Stimulated activated CD4-positive, alpha-beta T cell treated with anti-CD3 and anti-CD28 coated beads, TNF-alpha, amount 100 ng/mL, for 1 hour (primary cell): ENCODE data around the gene AADACL3.
"Not testable (repeated sequence)": the region's sequence is repeated elsewhere in the genome, so short reads cannot be mapped to it uniquely, and the experiment has no call there.

Experiments
- DNase-seq, 3 donors: peaks; one replicate each; pipeline ENCODE4 v3.0.0-alpha.2; 2020; ENCODE audit warnings: low read depth in 3 of 3, low spot score in 1 of 3

Gene AADACL3

DNA sequence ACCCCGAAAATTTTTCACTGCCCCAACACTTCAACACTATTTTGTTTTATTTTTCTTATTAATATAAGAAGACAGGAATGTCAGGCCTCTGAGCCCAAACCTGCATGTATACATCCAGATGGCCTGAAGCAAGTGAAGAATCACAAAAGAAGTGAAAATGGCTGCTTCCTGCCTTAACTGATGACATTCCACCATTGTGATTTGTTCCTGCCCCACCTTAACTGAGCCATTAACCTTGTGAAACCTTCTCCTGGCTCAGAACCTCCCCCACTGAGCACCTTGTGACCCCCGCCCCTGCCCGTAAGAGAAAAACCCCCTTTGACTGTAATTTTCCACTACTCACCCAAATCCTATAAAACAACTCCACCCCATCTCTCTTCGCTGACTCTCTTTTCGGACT, 2.3 kb upstream of the AADACL3 start:
- DNase-seq = not testable (repeated sequence)

DNA sequence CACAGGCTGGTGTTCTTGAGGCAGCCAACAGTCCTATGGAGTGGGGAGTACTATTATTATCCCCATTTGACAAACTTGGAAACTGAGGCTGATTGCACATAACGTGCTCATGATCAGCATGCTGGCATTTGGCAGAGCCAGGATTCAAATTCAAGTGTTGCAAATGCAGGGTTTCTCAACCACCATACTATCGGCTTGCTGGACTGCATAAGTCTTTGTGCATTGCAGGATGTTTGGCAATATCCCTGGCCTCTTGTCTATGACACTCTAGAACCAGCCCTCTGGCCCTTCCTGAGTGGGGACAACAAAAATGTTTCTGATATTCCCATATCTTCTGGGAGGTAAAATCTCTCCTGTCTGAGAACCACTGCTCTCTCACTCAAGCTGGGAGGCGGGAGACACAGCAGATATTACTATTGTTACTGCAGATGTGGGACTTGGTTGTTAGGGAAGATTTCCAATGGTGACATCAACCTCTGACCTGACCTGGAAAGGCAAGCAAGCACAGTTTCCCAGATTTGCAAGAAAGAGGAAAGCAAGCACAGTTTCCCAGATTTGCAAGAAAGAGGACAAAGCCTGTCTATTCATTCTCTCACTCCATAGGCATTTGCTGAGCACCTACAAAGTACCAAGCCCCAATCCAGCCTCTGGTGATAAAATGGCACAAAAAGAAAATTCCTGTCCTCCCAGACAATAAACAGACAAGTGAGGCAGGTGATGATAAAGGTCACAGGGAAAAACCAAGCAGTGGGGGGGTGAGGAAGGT, 1.0 kb upstream of the AADACL3 start:
- DNase-seq = no peak

DNA sequence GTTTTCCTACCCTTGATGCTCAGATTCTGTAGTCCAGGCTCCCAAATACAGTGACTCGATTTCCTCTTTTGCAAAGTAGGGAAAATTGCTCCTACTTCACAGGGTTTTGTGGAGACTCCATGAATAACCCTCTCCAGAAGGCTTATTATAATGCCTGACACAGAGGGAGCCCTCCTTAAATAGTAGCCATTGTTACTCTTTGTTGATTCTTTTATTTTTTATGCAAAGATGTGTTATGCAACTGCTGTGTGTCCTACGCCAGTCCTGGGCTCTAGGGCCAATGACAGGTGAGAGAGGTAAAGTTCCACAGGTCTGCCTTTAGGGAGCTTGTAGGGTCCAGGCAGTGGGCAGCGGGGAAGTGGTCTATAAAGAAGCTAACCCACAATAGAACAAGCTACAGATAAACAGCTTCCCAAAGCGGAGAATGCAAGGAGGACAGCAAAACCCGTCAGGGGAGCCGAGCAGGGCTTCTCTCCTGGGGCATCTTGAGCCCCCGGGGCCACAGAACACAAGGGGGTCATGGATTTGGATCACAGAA, 1.5 kb downstream of the AADACL3 start:
- DNase-seq = no peak

DNA sequence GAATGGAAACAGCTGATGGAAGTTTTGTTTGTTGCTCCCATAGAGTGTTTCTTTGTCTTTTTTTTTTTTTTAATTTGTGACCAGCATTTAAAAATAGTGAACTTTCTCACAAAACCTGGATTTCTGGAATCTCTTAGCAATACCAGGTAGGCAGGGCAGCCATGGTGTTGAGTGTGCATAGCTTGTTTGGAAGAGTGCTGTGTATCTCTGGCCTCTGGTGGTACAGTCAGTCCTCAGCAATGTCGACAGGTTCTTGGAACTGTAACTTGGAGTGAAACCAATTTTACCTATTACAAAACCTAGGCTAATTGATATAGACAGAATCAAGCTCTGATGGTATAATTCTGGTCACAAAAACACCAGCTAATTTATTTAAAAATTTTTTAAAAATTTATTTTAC, 6.7 kb downstream of the AADACL3 start:
- no peak for DNase-seq

DNA sequence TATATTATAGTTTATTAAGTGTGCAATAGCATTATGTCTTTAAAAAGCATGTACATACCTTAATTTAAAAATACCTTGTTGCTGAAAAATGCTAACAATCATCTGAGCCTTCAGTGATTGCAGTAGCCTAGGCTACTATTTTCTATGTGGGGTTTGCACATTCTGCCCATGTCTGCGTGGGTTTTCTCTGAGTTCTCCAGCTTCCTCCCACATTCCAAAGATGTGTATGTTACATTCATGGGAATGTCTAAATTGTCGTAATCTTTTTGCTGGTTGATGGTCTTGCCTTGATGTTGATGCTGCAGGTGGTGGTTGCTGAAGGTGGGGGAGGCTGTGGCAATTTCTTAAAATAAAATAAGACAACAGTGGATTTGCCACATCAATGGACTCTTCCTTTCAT, 12.5 kb downstream of the AADACL3 start:
- no peak for DNase-seq

DNA sequence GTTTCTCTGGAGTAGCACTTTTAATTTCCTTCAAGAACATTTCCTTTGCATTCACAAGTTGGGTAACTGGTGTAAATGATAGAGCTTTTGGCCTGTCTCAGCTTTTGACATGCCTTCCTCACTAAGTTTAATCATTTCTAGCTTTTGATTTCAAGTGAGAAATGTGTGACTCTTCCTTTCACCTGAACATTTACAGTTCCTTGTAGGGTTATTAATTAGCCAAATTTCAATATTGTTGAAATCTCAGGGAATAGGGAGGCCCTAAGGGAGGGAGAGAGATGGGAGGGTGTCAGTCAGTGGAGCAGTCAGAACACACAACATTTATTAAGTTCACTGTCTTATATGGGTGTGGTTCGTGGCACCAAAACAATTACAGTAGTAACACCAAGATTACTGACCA, 14.2 kb downstream of the AADACL3 start:
- DNase-seq = no peak

DNA sequence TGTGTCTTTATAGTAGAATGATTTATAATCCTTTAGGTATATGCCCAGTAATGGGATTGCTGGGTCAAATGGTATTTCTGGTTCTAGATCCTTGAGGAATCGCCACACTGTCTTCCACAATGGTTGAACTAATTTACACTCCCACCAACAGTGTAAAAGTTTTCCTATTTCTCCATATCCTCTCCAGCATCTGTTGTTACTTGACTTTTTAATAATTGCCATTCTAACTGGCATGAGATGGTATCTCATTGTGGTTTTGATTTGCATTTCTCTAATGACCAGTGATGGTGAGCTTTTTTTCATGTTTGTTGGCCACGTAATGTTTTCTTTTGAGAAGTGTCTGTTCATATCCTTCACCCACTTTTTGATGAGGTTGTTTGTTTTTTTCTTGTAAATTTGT, 15.2 kb downstream of the AADACL3 start:
- DNase-seq = not testable (repeated sequence)

DNA sequence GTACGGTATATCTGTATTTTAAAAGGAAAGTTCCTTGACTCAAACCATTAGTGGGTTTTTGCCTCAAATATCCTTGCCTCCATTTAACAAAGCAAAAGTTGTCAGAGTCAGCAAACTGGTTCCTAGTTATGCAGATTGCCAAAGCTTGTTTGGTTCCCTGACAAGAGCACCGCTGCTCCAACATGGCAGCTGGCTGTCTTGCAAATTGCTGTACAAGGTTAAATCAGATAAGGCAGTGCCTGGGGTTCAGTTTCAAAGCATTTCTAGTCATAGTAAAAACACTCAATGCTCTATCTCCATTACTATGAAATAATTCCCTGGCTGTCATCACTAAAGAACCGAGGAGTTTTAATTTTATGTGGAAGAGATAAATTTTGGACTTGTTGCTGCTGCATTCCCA, 18.7 kb downstream of the AADACL3 start:
- no peak for DNase-seq

DNA sequence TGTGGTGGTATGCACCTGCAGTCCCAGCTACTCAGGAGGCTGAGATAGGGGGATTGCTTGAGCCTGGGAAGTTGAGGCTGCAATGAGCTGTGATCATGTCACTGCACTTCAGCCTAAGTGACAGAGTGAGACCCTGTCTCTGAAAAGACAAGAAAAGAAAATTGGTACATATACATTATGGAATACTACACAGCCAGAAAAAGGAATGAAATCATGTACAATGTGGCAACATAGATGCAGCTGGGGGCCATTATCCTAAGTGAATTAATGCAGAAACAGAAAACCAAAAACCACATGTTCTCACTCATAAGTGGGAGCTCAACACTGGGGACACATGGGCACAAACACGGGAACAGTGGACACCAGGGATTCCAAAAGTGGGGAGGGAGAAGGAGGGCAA, 23.0 kb downstream of the AADACL3 start:
- no peak for DNase-seq

DNA sequence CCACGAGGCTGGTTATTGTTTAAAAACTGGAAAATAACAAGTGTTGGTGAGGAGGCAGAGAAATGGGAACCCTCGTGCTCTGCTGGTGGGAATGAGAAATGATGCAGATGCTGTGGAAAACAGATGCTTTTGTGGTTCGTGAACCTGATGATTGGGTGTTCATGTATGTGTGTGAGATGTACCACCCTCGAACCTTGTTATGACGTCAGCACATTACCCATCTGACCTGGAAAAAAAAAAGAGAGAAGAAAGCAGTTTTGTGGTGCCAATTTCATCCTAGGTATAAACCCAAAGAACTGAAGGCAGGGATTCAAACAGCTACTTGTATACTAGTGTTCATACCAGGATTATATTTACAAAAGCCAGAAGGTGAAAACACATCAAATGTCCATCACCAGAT, 23.7 kb downstream of the AADACL3 start:
- no peak for DNase-seq

DNA sequence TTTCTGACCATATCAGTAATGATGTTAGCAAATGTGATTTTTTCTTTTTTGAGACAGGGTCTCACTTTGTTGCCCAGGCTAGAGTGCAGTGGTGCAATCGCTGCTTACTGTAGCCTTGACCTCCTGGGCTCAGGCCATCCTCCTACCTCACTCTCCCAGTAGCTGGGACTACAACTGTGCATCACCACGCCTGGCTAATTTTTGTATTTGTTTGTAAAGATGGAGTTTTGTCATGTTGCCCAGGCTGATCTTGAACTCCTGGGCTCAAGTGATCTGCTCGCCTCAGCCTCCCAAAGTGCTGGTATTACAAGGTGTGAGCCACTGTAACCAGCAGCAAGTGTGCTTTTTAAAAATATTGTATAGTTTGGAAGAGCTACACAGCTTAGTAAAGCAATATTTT, 26.0 kb downstream of the AADACL3 start:
- DNase-seq = no peak

DNA sequence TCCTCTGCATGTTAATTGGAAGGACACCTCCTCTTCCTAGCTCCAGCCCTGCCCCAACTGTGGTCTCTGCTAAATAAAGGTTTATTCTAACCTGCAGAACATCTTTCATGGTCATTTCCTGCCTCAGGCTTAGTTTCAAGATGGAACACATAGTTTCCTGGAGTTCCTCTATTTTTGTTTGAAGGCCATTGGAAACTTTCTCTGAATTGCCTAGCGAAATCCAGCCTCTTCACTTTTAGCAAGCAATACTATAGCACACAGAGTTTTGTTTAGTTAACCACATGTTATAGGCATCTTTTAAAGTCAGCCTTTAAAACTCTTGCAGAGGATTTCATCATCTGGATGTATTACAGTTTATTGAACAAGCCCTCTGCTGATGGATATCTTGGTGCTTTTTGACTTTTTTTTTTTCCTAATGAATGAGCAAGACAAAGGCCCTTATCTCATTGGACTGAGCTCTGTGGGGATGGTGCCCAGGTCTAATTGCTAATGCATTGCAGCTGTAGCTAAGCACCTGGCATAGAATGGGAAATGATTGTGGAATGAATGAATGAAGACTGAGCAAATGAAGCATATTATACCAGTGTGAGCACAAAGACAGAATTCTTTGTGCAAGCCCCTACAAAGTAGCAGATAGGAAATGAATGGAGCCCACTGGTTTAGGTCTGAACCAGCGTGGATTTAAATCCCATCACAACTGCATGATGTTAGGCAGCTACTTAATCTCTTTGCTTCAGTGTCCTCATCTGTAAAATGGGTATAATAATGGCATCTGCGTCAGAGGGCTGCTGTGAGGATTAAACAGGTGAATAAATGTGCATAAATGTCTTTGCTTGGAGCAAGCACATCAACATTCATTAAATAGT, 29.4 kb downstream of the AADACL3 start:
- no peak for DNase-seq

DNA sequence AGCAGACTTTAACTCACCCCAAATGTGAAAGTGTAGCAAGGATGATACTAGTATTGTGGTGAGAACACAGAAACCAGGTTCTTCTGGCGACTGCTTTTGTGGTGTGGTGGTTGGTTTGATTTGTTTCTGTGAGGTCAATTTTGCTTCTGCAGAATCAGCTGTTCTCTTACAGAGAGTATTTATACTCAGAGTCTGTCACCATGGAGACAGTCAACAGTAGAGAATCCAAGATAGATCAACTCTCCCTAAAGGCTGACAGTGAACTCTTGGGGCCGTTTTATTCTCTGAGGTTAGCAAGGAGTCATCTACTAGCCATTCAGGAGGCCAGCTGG, 30.0 kb downstream of the AADACL3 start, which contains the start of gene CFAP107:
TSS of gene CFAP107 (plus strand) at position 209 of the 332 bp plus-strand sequence. CDS start 231 bp downstream, outside the sequence.
- DNase-seq = no peak

DNA sequence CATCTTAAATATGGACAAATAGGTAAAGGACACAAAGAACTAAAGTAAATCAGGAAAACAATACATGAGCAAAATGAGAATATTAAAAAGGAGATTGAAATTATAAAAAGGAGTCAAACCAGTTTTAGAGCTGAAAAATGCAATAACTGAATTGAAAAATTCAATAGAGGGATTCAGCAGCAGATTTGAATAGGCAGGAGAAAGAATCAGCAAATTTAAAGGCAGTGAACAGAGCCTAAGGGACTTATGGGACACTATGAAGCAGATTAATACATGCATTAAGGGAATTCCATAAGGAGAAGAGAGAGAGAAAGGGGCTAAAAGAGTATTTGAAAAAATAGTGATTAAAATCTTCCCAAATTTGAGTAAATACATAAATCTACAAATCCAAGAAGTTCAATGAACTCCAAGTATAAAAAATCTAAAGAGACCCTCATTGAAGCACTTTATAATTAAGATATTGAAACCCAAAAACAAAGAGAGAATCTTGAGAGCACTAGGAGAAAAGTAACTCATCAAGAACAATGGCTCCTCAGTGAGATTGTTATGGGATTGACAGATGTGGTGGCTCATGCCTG, 33.0 kb downstream of the AADACL3 start:
- DNase-seq = no peak

DNA sequence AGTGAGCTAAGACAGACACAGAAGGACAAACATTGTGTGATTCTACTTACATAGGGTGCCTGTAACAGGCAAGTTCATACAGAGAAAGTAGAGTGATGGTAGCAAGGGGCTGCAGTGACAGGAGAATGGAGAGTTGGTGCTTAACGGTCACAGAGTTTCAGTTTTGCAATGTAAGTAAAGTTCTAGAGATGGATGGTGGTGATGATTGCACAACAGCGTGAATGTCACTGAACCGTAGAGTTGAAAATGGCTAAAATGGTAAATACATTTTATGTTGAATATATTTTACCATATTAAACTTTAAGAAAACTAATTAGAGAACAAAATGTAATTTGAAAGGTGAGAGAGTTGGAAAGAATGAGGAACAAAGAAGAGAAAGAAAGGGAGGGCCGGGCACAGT, 38.8 kb downstream of the AADACL3 start:
- no peak for DNase-seq

DNA sequence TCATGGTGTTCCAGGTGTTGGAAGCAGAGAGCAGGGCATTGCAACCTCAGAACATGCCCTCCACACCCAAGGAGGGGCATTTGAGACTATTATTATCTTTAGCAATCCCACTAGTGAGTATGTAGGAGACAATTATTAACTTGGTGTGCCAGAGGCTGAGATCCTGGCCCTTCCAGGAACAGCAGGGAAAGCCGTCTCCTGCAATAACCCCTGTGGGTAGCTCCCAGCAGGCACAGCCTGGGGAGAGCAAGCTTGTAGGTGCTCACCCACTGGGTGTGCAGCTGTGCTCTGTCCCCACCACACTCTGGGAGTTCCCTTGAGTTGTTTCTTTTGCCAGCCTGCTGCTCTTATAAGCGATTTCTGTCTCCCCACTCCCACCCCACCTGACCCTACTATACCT, 40.4 kb downstream of the AADACL3 start:
- no peak for DNase-seq

DNA sequence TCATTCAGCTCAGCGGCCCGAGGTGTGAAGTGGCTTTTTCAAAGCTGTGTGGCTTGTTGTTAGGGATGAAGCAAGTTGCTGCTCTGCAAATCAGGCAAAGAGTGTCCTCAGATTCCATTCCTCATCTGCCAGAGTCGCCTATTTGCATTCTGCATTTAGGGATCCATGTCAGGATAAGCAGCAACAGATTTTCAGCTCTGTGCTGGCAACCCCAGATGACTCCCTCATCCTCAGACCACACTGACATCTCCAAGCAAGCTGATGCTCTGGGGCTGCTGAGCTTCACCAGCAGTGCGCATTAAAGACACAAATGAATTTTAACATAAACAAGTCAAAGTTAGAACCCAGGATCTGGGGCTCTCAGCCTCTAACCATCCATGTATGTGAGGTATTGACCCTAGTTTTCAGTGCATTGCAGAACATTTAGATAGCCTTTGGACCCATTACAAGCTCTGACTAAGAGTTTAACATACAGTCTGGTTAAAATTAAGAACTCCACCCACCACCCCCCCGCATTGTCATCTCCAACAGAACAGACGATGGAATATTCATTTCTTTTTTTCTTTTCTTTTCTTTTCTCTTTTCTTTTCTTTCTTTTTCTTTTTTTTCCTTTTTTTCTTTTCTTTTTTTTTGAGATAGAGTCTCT, 41.0 kb downstream of the AADACL3 start:
- no peak for DNase-seq

DNA sequence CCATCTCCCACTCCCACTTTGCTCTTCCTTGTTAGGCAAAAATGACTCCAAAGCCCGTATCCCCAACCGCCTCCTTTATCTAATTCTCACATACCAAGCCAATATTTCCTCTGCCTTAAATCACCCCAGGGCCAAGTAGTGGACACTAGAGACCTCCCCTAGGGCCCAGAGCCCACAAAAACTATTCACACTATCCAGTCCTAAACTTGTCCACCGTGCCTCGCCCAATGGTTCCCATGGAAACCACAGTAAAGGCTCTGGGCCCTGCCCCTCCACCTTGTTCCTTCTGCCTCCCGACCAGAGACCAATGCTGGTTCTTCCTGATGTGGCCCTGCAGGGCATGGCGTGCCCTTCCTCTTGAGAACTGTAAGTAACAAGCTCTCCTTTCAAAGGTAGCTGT, 41.9 kb downstream of the AADACL3 start:
- DNase-seq = no peak

DNA sequence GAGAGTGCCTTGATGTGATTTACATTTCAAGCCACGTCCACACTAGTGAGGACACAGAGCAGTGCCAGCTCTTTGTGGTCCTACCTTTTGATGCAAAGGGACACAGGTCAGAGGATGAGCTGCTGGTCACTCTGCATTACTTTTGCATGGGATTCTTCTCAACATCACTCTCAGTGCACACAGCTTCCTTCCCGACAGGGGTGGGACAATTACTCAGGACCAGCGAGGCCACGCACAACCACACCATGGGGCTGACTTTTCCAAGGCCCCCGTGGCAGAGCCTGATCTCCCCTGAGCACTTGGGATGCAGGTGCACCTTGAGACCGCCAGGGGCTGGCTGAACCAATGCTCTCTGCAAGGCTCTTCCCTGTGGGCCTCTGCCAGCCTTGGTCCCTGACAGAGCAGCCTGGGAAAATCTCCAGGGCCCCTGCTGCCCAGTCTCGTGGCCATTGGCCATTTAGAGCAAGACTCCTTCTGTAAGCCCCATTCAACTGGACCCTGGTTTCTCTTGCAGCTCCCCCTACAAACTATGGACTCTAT, 44.4 kb downstream of the AADACL3 start:
- no peak for DNase-seq

DNA sequence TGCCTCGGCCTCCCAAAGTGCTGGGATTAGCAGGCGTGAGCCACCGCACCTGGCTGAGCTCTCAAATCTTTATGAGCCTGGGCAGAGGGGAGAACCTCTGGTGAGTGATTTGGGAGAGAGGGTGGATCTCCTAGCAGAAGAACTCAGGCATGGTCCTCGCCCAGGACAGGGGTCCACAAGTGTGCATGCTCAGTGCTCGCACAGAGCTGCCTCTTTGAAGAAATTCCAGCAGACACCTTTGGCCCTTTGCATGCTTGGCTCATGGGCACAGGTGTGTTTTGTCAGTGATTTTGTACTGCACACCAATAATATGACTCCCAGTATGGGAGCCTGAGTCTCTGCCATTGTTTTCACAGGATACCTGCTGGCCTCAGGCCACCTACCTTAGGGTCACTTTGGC, 45.9 kb downstream of the AADACL3 start:
- DNase-seq = no peak

DNA sequence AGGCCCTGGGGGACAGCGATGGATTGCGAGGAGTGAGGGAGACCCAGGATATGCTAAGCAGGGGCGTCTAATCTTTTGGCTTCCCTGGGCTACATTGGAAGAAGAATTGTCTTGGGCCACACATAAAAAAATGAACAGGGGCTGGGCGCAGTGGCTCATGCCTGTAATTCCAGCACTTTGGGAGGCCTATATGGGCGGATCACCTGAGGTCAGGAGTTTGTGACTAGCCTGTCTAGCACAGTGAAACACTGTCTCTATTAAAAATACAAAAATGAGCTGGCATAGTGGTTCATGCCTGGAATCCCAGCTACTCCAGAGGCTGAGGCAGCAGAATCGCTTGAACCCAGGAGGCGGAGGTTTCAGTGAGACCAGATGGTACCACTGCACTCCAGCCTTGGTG, 46.9 kb downstream of the AADACL3 start:
- DNase-seq = no peak
